Ovary (tissue), 9 donors: ENCODE measurements around the gene CHD6. TPM values are rescaled to one million over a fixed set of nuclear protein-coding genes. Genes with fewer than 3 reads are reported as not detected.

Source experiments
- DNase-seq, 5 donors: peaks; one replicate each; pipeline ENCODE4 v3.0.0-alpha.2; 2019 to 2020
- H3K27ac ChIP-seq, 2 donors: fragments of 200-600 bp; one replicate each; pipeline versions ENCODE4 v1.5.1 to v1.8.0; 2019 to 2022
- H3K27me3 ChIP-seq: fragments of 200-600 bp; one replicate; pipeline ENCODE4 v1.8.0; 2022
- H3K36me3 ChIP-seq: fragments of 200-600 bp; sonication (generic); one replicate; pipeline ENCODE4 v1.5.1; 2019
- H3K4me1 ChIP-seq: one replicate; pipeline ENCODE4 v1.8.1; 2013; ENCODE audit warnings: mild to moderate bottlenecking, moderate library complexity; ENCODE audit not compliant: insufficient read depth
- H3K4me3 ChIP-seq: fragments of 200-600 bp; sonication (generic); one replicate; pipeline ENCODE4 v1.5.1; 2017
- H3K9me3 ChIP-seq, 2 donors: fragments of 200-600 bp in 1 of 2; sonication (generic) in 1 of 2; one replicate each; pipeline versions ENCODE4 v1.5.1 to v1.8.1; 2013 to 2019; ENCODE audit warnings: mild to moderate bottlenecking in 1 of 2, moderate library complexity in 1 of 2
- EP300 ChIP-seq: sonication (generic); formaldehyde crosslinking; IDR thresholded peaks from one replicate; pipeline ENCODE4 v1.6.1; 2017; ENCODE audit warnings: antibody characterized with exemption
- POLR2A ChIP-seq: fragments of 450-650 bp; IDR thresholded peaks from one replicate; pipeline ENCODE4 v1.6.1; 2017; ENCODE audit warnings: antibody characterized with exemption, mild to moderate bottlenecking, moderate library complexity
- WGBS, 3 donors: extraction: QIAGEN DNeasy Blood & Tissue Kit in 1 of 3; methylation state at CpG; one replicate each; pipeline versions ENCODE4 v1.1.5 to v1.1.7; 2013 to 2017; 5-methylcytosine and 5-hydroxymethylcytosine counted together
- intact Hi-C, 4 donors: fragments of 100-400 bp; cut with DNase I; formaldehyde crosslinking; loops; one replicate each; pipeline versions ENCODE4 v1.11.0 to v1.15.1; 2022 to 2023
- polyA plus RNA-seq, 2 donors: library from polyadenylated mRNA; stranded (reverse); fragments of 200-250 nt in 1 of 2; fragments of 350-450 nt in 1 of 2; fragmentation: Illumina TruSeq in 1 of 2; extraction: RNeasy Lipid Tissue Mini Kit (QIAGEN cat#74804) in 1 of 2; gene quantifications; one replicate each; pipeline ENCODE4 v1.2.3, GENCODE V29; 2013 to 2014
- total RNA-seq, 7 donors: library from RNA; depleted of rRNA in 2 of 7; stranded (reverse); fragments of >200 nt in 2 of 7; fragmentation: NEBNext Ultra II Directional in 3 of 7; extraction: Animal tissue kit (Norgen Biotek cat#: 25700) in 3 of 7; gene quantifications; one replicate each; pipeline versions ENCODE4 v1.1.0 to v1.2.4, GENCODE V29; 2016 to 2023
- TF ChIP-seq, protein P1 (sequence below), 3 donors: fragments of 450-650 bp in 2 of 3; fragments of 200-600 bp in 1 of 3; IDR thresholded peaks; one replicate each; pipeline versions ENCODE4 v1.5.1 to v1.8.0; 2016 to 2022; ENCODE audit warnings: antibody characterized with exemption in 3 of 3, mild to moderate bottlenecking in 1 of 3
- donor health status: DM: no; HTN: no; CAD: no; lungs with moderate emphysema.
- donor health status: DM: no; HTN: no; CAD: no.
- donor health status: Bipolar disorder and iron deficiency.
- donor health status: DM: yes; HTN: yes; CAD: no.
- donor health status: DM: no; HTN: no; CAD: no.
- donor health status: DM: yes; HTN: yes; CAD: no.

Gene CHD6
- total and polyA plus RNA-seq, 9 donors = 12.1 to 82.4 (median 52.7) TPM

DNA sequence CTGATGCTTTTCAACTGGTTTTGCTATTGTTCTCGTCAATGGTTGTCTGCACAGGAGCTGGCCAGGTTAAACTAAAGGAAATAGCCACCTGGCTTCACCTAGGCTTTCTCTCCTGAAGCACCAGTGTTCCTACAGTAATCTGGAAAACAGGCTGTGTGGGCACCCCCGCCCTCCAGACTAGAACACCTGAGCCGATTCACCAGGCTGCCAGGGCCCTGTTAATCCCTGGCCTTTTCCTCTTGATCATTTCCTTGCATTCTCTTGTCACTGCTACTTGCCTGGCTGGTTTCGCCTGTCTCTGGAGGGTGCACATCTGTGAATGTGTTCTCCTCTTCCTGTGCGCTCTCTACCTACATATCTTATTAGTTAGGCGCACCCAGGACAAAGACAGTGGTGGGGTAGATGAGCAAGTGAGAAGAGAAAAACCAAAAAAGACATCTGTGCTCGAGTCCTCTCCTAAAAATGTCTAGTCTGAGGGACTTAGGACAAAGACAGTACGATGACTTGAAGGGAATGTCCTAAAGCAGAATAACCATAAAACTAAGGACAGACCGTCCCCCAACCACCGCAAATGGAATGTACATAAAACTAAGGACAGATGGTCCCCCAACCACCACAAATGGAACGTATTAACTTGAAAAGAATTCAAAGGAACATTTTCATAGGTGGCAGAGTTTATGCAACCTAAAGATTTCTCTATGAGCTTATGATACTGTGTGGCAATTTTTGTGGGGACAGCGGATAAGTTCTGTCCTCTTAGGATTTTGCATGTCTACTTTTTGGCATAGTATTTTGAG lies 205.7 kb downstream of the CHD6 start:
- intact Hi-C loops = loop anchor here in 2 of 4 donors (5.0 to 10.0 kb wide), 2 partner anchors 70 to 438 kb away; partner anchors contain the start of gene LPIN3 (in 1 of the 2)
- Histone ChIP-seq H3K27ac (no peak overlapping the region), H3K9me3 (no peaks in the 10 kb centered on the region), H3K4me3 (no peak overlapping the region), H3K4me1 (no peaks in the 10 kb centered on the region), H3K36me3 (peaks cover 3% of the 10 kb centered on the region), H3K27me3 (no peaks in the 10 kb centered on the region)
- no peak for DNase-seq
- TF ChIP-seq POLR2A (no peak), EP300 (no peak)
- WGBS, 3 donors = 91 to 93% (median 93%) methylated on average over 12 of the region's 12 CpGs

DNA sequence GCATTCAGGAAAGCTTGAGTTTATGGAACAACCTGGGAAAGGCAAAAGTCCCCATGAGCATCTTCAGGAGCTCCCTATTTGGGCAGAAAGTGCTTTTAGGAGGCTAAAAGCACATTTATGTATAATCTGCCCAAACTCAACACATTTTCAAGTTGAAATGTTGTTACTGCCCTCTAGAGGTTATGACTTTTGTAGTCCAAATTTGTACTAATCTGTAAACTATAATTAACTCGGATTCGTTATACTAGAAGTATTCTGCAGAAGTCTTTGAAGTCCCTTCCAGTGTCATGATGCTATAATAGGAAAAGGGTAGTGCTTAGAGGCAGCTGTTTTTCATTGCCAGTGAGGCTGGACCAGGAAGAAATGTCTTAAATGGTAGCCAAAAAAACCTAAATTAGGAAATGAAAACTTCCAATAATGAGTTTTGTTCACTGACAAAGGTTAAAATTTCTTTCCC lies 206.8 kb downstream of the CHD6 start:
- Histone ChIP-seq H3K27ac (no peak overlapping the region), H3K4me3 (no peak overlapping the region), H3K27me3 (no peaks in the 10 kb centered on the region), H3K9me3 (no peaks in the 10 kb centered on the region), H3K36me3 (peaks cover 3% of the 10 kb centered on the region), H3K4me1 (no peaks in the 10 kb centered on the region)
- TF ChIP-seq POLR2A (no peak), EP300 (no peak)
- TF ChIP-seq, protein P1, sequence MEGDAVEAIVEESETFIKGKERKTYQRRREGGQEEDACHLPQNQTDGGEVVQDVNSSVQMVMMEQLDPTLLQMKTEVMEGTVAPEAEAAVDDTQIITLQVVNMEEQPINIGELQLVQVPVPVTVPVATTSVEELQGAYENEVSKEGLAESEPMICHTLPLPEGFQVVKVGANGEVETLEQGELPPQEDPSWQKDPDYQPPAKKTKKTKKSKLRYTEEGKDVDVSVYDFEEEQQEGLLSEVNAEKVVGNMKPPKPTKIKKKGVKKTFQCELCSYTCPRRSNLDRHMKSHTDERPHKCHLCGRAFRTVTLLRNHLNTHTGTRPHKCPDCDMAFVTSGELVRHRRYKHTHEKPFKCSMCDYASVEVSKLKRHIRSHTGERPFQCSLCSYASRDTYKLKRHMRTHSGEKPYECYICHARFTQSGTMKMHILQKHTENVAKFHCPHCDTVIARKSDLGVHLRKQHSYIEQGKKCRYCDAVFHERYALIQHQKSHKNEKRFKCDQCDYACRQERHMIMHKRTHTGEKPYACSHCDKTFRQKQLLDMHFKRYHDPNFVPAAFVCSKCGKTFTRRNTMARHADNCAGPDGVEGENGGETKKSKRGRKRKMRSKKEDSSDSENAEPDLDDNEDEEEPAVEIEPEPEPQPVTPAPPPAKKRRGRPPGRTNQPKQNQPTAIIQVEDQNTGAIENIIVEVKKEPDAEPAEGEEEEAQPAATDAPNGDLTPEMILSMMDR (IDR thresholded peaks at IDR 0.05) = peak; percentile 15 to 48 (median 25)
- WGBS, 3 donors = 1 to 4% (median 3%) methylated on average over 2 of the region's 2 CpGs
- no peak for DNase-seq
- intact Hi-C loops = loop anchor here in 2 of 4 donors (5.0 to 10.0 kb wide), 2 partner anchors 69 to 437 kb away; partner anchors contain the start of gene LPIN3 (in 1 of the 2)

DNA sequence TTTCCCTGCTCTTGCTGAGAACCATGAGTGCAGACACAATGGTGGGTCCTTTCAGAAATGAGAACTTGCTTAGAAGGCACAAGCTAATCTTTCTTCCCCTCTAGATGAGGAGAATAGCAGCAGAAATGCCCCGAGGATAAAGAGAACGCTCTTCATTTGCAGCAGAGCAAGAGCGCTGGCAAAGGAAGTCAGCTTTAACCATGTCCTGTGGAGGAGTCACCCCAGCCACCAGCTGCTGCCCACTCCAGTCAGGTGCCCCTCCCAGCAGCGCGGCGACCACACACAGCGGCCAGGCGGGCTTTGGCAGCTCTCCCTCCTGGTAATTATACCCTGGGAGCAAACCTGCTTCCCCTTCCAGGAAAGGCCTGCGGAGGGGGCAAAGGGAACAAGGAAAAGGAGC lies 209.2 kb downstream of the CHD6 start:
- Histone ChIP-seq H3K36me3 (peaks cover 3% of the 10 kb centered on the region), H3K27me3 (no peaks in the 10 kb centered on the region), H3K9me3 (no peaks in the 10 kb centered on the region), H3K27ac (no peak overlapping the region), H3K4me3 (no peak overlapping the region), H3K4me1 (no peaks in the 10 kb centered on the region)
- TF ChIP-seq, protein P1 (IDR thresholded peaks at IDR 0.05) = no peak
- TF ChIP-seq EP300 (no peak), POLR2A (no peak)
- intact Hi-C loops = loop anchor here in 3 of 4 donors (1.0 to 10.0 kb wide), 4 partner anchors 62 to 244 kb away; partner anchors contain the start of gene LPIN3 (in 1 of the 3)
- peak in 1 of 5 donors; percentile 34 for DNase-seq
- 28 to 47% (median 35%) methylated on average over 9 of the region's 9 CpGs for WGBS, 3 donors

DNA sequence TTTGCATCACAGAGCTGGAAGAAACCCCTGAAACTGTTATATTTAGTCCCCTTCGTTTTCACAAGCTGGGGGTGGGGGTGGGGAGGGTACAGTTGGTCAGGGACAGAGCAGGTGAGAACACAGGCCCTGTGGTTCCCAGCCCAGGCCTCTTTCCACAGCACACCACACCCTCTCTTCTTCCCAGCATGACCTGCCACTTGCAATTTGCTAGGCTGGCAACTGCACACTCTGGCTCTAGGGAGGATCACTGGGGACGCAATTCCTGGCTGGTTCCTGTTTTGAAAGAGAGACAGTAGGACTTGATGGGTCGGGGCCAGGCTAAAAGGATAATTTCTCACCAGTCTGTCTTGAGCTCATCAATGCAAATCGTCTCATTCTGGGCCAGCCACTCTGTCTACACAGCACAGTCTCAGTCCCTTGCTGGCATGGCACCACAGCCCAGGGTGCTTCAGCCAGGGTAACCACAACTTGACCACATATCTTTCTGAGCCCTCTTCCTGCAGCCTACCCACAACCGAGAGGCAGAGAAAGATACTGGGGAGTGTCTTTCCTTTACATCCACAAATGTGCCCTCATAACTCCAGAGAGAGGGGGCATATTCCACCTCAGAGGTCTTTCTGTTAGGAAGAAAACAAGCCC lies 209.9 kb downstream of the CHD6 start:
- DNase-seq = no peak
- no peaks in the 10 kb centered on the region for H3K9me3 ChIP-seq
- H3K36me3 ChIP-seq = peaks cover 3% of the 10 kb centered on the region
- H3K4me3 ChIP-seq = no peak overlapping the region
- 80 to 87% (median 81%) methylated on average over 5 of the region's 5 CpGs for WGBS, 3 donors
- intact Hi-C loops = loop anchor here in 3 of 4 donors (5.0 to 10.0 kb wide), 3 partner anchors 61 to 243 kb away; partner anchors contain the start of gene LPIN3 (in 1 of the 3)
- no peaks in the 10 kb centered on the region for H3K4me1 ChIP-seq
- H3K27me3 ChIP-seq = no peaks in the 10 kb centered on the region
- TF ChIP-seq EP300 (no peak), POLR2A (no peak)
- TF ChIP-seq, protein P1 (IDR thresholded peaks at IDR 0.05) = no peak
- no peak overlapping the region for H3K27ac ChIP-seq
